Inferior parietal cortex (tissue), 1 donor: ENCODE data around the gene POU2F3.

Experiments used
- DNase-seq: peaks from one replicate; pipeline ENCODE4 v3.0.0-alpha.2; 2016; ENCODE audit errors: extremely low spot score

POU2F3 gene

GRCh38 chr11:120318906-120319305, 79.0 kb downstream of the POU2F3 start:
- no peak for DNase-seq

DNA sequence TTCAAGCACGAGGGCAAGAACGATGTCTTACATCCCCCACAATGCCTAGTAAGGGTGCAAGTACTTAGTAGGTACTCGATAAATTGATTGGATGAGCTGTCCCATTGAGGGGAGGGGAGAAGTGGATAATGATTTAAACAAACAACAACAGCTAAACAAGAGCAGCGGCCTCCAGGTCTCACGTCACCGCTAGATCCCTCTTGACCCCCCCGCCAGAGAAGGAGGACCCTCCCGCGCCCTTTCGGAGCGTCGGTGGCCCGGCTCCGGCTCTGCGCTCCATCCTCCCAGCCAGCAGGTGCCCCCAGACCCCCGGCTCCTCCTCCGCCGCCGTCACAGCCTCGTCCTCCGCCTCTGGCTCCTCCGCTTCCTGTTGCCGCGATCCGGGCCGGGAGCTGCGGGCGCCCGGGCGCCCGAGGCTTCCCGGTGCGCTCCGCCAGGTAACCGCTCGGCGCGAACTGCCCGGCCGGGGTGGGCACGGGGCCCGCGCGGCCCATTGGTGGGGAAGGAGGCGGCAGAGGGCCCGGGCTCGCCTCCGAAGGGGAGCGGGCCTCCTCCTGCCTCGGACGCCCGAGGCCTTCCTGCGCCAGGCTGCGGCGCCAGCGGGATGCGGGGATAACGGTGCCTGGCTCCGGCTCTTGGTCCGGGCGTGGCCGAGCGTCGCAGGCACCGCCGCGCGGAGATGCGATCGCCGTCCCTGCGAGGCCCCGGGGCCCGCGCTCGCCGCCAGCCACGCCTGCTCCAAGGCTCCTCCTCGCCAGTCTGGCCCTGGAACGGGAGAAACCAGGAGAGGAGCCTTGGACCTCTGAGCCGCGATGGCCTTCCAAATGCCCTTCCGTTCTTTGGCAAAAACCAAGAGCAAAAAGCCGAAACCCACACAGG, 85.2 kb downstream of the POU2F3 start, which contains the start of gene TLCD5:
Gene TLCD5, plus strand, starts transcription at position 368 of the 879 bp plus-strand sequence. CDS start 2,143 bp downstream, outside the sequence.
- no peak for DNase-seq

GRCh38 chr11:120326228-120326627, 86.3 kb downstream of the POU2F3 start:
- no peak for DNase-seq

- DNase-seq: no peak
These were observed 86.9 kb downstream of the POU2F3 start for GRCh38 chr11:120326845-120327281.

DNA sequence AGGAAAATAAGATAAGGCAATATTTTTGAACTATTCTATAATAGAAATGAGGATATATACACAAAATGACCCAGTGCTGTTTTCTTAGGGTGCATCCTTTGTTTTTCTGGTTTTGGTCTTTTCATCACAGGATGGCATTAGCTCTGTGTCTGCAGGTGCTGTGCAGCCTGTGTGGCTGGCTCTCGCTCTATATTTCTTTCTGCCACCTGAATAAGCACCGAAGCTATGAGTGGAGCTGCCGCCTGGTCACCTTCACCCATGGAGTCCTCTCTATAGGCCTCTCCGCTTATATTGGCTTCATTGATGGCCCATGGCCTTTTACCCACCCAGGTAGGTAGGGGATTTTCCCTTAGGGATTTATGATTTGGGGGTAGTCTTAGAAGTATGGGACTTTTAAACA, 87.4 kb downstream of the POU2F3 start:
- DNase-seq: no peak

DNA sequence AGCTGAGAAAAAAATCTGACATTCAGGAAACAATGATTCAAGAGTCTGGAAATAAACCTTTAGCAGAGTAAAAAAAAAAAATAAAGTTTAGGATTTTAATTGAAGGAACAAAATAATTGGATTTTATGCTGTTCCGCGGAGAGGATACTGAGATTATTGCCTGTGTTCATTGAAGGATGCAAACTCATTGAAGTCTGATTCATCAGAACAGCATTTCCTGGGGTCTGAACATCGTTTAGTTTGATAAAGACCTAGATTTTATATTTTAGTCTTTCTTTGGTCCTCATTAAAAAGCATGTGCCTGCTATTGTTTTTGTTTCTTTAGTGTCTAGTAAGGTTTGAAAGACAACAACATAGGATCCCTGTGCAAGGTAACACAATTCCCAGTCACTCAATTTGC, 89.6 kb downstream of the POU2F3 start:
- no peak for DNase-seq

DNA sequence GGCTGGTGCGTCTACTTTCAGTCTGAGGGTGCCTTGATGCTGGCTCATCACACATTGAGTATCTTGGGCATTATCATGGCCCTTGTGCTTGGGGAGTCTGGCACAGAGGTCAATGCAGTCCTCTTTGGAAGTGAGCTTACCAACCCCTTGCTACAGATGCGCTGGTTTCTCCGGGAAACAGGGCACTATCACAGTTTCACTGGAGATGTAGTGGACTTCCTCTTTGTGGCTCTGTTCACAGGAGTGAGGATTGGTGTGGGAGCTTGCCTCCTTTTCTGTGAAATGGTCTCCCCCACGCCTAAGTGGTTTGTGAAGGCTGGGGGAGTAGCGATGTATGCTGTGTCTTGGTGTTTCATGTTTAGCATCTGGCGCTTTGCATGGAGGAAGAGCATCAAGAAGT, 90.1 kb downstream of the POU2F3 start:
- no peak for DNase-seq

DNA sequence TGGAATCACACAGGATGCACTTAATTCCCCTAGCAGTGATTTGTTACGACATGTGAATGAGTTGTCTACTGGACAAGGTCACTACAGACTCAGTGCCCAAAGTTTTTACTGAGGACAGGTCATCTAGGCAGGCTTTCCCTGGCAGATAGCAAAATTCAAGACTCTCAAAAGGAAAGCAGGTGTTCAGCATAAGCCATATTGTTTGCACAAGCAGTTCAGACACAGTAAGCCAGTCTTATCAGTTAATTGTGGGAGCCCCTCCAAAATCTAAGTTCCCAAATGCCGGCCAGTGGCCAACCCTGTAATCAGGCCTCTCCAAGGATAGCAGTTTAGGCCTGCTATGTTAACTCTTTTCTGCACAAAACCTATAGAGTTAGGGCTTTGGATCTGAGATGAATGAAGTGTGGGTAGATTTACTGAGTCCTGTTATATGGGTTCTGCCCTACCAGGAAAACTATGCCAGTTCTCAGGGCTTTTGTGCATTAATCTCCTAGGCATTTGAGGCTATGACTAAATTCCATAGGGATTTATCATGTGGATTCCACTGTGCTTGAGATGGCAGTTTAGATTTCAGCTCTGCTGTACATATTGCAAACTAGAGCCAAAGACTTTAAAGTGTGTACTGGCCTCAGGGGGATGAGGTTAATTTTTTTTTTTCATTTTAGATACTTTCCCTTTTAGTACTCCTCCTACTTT, 91.5 kb downstream of the POU2F3 start:
- DNase-seq: no peak

DNA sequence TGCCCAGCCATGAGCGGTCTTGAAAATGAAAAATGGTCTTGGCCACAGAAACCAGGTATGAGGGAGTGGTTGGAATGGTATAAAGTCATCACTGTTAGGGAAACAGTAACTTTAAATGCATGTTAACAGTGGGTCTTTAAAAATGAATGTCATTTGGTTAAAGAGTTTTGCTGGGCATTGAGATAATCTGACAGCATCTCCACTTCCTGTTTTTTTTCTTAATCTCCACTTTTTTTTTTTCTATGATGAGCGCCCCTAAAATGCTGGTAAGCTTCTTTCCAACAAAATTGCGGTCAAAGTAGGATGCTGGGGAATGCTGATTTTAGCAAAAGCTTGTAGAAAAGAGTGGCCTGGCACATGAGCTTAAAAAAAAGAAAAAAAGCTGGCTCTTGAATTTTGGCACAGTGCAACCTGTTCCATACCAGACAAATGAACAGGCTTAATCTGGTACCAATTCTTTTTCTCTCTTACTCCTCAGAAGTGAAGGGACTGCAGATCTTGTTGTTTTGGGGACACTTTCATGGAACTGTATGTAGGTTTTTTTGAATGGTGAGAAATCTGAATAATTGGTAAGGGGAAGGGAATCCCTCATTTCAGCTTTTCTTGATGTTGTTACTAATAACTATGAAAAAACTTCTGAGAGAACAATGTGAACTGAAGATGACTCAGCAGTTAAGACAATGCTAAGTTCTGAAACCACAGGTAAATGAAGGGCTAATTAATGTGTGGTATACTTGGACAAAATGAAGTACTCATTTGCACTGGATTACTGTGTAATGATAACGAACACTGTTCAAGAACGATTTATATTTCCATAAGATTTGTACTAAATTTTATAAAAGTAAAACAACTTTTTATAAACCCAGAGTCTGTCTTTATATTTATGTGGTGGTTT, 93.1 kb downstream of the POU2F3 start:
- DNase-seq: no peak

- no peak for DNase-seq
These were observed 93.9 kb downstream of the POU2F3 start for GRCh38 chr11:120333801-120334200.

- DNase-seq: no peak
These were observed 94.4 kb downstream of the POU2F3 start for GRCh38 chr11:120334332-120334731.

GRCh38 chr11:120334894-120335462, 95.0 kb downstream of the POU2F3 start:
- peak; percentile 96 for DNase-seq

DNA sequence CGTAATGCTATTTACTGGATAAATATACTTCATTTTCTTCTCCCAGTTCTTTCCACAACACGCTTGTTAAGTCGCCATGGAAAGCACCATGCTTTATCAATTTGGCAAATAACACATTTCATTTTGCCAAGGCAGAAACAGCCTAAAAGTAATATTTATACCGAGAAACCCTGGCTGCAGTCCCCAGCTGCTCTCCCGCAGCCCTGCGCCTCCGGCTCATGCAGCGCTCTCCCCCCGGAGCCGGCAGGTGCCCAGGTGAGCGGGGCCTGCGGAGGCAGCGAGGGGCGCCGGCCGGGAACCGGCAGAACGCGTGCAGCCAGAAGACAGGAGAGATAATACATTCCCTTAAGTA, 95.6 kb downstream of the POU2F3 start:
- no peak for DNase-seq

- DNase-seq: peak; percentile 87
These were observed 96.1 kb downstream of the POU2F3 start, which contains the start of gene ARHGEF12 for GRCh38 chr11:120335908-120336640. TSS of gene ARHGEF12 (plus strand) at chr11:120336413. CDS start at chr11:120337244, 831 bp downstream.

DNA sequence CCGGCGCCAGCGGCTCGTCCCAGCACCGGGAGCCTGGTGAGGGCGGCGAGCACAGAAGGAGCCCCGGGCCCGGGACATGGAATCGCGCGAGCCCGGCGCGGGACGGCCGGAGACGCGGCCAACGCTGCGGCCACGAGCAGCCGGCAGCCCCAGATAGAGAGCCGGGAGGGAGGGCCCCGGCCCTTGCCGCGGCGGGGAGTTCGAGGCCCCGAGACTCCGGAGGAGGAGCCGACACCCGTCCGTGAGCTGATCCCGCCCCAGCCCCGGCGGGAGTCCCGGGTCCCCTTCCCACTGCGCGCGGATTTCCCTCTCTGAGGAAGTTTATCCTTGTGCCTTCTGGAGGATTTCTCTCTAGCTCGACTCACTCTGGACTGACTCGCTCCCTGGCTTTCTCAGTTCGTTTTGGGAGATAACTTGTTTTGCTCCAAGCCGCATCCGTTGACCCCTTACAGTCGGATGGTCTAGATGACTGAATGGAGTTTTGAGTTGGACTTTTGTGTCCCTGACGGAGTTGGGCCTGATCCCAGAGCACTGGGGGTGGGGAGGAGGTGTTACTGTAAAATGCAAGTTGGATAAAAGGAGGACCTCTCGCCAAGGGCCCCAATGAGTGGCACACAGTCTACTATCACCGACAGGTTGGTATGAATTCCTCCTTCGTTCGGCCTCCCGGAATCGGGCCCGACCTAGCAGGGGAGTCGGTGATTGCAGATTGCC, 96.9 kb downstream of the POU2F3 start:
- DNase-seq: no peak

- no peak for DNase-seq
These were observed 97.6 kb downstream of the POU2F3 start for GRCh38 chr11:120337355-120338106.

DNA sequence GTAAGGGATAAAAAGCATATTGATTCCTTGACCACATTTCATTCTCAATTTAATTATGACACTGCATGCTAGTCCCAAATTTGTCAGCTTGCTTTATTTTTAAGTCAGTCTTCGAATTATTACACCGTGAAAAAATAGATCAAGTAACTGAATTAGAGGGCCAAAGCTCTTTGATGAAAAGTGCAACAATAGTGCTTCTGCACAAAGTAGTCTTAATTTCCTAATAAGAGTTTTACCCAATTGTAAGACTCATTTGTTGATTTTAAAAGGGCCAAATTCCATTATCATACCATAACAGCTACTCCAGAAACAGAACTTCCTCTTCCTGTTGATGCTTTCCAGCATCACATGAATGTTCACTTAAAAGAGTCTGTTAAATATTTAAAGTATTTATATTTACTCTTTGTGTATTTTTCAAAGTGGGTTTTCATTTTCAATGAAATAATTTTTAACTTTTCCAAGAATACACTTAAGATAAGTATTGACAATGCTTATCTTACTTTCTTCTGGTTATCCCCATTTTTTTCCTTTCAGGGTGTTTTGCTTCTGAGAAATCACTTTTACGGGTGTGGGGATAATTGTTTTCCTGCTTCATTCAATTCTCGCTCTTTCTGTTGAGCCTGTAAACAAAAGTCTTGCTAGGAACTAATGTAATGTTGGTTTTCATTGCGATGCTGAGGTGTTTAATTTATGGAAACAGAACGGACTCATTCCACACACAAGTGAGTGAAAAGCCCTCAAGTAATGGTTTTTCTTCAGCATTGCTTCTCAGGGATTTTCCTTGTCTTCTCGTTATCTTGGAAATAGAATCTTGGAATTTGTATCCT, 98.4 kb downstream of the POU2F3 start:
- no peak for DNase-seq

GRCh38 chr11:120339394-120339890, 99.5 kb downstream of the POU2F3 start:
- DNase-seq: peak; percentile 71
